Amniotic epithelial cell (primary cell): ENCODE results near the gene ZNF322.

ENCODE experiments used
- DNase-seq: peaks from one replicate; pipeline ENCODE4 v3.0.0-alpha.2; 2010; ENCODE audit warnings: low read depth

Gene ZNF322

GRCh38 chr6:26588965-26589364 is 70.6 kb downstream of the ZNF322 start:
- no peak for DNase-seq
